Central memory CD4-positive, alpha-beta T cell (primary cell): ENCODE results near the gene HLA-DQA2.
A peak's percentile ranks its signal among the peaks of the same experiment; 100 is the strongest.
"Not testable (repeated sequence)": the region's sequence is repeated elsewhere in the genome, so short reads cannot be mapped to it uniquely, and the experiment has no call there.

Source experiments
- DNase-seq: peaks from one replicate; pipeline ENCODE4 v3.0.0; 2022
- total RNA-seq, 3 experiments: gene quantifications; one replicate each; lab custom pipeline; 2026; lab: John Stamatoyannopoulos, UW

Gene HLA-DQA2
- 0 reads per million in 3 experiments for total RNA-seq

DNA sequence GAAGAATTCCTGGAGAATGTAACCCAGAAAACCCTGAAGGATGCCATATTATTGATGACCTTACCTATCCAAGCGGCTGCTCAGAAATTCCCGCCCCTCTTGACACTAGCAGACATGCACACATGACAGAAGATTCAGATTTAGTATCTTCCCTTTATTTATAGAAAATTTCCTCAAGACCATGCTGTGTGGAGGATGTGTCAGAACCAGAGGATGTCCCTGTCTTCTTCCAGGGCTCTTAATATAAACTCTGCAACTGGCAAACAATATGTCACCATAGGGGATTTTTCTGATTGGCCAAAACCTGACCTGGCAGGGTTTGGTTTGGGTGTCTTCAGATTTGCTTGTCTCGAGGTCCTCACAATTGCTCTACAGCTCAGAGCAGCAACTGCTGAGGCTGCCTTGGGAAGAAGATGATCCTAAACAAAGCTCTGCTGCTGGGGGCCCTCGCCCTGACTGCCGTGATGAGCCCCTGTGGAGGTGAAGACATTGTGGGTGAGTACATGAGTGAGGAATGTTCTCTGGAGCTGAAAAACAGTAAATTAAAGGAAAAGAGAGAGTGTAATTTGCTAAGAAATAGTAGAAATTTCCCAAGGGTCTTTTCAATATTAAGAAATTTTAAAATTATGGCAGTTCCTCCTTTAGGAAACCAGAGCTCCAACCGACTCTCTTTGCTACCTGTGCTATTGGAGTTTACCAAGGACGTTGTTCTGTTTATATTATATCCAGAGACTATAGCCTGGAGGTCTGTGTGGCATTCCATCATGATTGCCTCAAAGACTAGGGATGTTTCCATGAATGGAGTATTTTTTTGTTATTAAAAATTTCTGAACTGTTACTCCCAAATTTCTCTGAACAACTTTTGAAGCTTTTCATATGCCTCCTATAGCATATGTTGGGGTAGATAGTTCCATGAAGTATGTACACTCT lies at the start of gene HLA-DQA2:
Gene HLA-DQA2, plus strand, starts transcription at position 361 of the 930 bp plus-strand sequence. Its CDS starts 53 bp downstream, at position 414.
- no peak for DNase-seq

- DNase-seq, result no peak
These were observed 49.2 kb upstream of the HLA-DQA2 start for GRCh38 chr6:32692019-32692418.

GRCh38 chr6:32697031-32697430 lies 44.2 kb upstream of the HLA-DQA2 start:
- DNase-seq, result no peak

DNA sequence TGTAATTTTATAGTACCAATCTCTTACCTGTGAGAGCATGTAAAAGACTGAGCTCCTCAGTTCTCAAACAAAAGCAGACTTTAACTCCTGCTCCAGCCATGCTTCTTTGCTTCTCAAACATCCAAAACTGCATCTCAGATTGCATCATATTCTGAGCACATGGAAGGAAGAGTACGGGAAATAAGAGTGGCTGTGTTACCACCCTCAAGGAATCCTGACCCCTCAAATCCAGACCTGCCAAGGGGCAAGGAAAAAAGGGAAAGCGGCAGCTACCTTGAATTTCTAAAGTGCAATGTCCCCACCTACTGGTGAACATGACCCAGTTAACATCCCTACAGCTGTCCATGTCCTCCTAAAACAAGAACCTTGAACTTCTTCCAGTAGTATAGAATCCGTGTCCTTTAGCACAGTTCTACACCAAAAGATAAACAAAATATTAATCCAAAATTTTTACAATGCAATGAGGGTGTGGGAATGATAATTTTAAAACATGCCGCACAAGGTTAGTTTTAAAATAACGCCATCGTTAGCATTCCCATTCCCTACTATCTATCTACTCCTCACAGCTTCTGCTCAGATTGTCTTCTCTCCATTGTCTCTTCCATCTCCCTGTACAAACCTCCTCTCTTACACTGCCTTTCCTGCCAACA lies 40.7 kb upstream of the HLA-DQA2 start:
- peak; percentile 25 for DNase-seq

DNA sequence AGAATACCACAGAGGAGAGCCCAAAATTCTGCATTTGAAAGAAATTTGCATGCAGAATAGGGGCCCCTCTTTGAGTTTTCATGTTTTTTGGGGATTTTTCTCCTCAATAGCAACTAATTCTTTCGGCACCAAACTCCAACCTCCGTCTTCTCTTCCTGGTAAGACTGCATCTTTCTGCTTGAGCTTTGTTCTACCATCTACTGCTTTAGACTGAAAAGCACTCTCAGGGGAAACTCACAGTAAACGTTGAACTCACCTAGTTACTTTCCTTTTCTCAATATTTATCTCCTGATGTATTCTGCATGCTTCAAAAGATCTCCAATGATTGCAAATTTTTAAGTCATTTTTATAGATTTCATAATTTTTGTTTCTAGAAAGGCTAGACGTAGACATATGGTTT lies 37.8 kb upstream of the HLA-DQA2 start:
- no peak for DNase-seq

GRCh38 chr6:32705164-32705563 lies 36.0 kb upstream of the HLA-DQA2 start:
- DNase-seq, result not testable (repeated sequence)

- no peak for DNase-seq
These were observed 31.6 kb upstream of the HLA-DQA2 start for GRCh38 chr6:32709625-32710024.

DNA sequence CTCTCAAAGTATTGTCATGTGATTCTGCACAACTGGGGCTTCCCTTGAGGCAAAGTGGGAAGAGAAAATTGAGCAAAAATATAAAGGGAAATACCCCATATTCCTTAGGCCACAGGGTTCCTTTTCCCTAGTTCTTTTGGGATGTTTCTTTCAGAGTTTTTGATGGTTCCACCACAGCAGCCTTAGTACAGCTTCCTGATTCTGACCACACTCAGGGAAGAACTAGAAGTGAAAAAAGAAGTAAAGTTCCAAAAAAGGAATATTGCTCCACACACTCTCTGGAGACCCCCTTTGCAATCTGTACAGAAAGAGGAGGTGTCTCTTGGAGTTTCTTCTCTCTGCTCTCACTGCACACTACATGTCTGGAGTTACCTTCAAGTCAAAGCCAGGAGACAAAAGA lies 27.9 kb upstream of the HLA-DQA2 start:
- DNase-seq, result no peak

GRCh38 chr6:32716396-32716795 lies 24.8 kb upstream of the HLA-DQA2 start:
- DNase-seq, result no peak

GRCh38 chr6:32718879-32719278 lies 22.3 kb upstream of the HLA-DQA2 start:
- no peak for DNase-seq

GRCh38 chr6:32738126-32738525 lies 3.1 kb upstream of the HLA-DQA2 start:
- DNase-seq, result no peak

GRCh38 chr6:32742374-32742773 lies 1.2 kb downstream of the HLA-DQA2 start:
- DNase-seq, result no peak

DNA sequence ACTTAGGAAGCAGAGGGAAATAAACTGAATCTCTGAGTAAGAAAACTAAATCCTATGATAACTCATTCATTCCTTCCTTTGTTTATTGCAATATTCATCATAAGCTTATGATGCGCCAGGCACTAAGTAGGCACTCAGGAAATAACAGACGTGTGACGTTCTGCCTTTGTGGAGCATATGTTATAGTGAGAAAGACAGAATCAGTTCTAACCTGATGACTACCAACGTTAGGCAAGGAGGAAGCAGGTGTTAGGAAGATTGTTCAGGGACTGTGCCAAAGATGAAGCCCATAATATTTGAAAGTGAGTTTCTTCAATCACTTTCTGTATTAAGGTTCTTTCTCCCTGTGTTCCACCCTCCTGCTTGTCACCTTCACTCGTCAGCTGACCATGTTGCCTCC lies 3.6 kb downstream of the HLA-DQA2 start:
- DNase-seq, result no peak

DNA sequence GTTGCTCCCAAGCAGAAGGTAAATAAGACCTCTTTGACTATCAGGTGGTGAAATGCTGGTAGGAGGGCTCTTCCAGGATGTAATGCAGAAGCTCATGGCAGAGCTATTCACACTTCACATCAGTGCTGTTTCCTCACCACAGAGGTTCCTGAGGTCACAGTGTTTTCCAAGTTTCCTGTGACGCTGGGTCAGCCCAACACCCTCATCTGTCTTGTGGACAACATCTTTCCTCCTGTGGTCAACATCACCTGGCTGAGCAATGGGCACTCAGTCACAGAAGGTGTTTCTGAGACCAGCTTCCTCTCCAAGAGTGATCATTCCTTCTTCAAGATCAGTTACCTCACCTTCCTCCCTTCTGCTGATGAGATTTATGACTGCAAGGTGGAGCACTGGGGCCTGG lies 4.5 kb downstream of the HLA-DQA2 start:
- DNase-seq, result not testable (repeated sequence)

DNA sequence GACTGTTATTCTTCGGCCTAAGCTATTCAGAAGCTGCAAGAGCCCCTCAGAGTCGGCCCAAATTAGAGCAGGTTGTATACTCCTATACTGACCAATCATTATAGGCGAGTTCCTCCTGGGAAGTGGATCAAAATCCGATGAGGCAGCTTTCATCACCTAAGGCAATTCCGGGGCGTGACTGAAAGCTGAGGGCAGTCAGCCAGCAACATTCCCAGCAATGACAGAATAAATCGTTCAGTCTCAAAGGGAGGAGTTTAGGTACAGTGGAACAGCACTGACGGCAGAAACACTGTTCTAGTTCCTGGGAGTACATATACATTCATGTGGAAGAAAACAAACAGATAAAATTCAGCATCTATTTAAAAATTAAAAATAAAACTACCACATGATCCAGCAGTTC lies 11.4 kb downstream of the HLA-DQA2 start:
- no peak for DNase-seq

DNA sequence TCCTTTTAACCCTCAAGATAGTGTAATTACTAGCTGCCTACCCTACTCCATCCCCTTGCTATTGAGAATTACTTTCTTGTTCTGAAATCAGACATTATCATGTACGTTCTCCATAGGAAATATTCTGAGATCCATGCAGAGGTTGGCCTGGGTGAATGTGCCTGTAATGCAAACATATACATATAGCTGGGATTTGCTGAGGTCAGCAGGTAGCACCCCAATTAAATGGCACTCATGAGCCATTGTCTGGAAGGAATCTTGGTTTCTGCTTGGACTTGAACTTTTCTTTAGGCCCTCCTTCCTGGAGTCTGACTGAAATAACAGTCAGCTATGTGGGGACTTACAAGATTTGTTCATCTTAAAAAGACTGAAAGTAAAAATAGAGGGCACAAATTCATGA lies 18.5 kb downstream of the HLA-DQA2 start:
- no peak for DNase-seq

- DNase-seq, result no peak
These were observed 19.9 kb downstream of the HLA-DQA2 start for GRCh38 chr6:32761072-32761471.

- DNase-seq, result no peak
These were observed 20.4 kb downstream of the HLA-DQA2 start for GRCh38 chr6:32761548-32761947.

DNA sequence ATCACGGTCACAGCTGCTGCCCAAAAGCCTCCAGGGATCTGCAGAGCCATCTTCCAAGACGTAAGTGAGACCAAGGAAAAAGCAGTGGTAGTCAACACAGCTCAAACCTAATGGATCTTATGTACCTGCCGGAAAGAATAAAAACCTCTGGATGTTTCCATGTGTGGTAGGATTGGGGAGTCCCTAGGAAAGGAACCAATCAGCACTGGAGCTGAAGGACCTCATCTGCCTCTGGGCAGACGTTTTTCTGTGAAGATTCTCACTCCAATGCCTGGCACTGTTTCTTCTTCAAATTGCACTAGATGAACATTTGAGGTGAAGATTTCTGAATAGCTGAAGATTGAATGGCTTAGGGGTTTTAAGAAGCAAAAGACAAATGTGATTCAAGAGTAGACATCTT lies 22.2 kb downstream of the HLA-DQA2 start, which contains the start of gene HLA-DQB2:
Gene HLA-DQB2, minus strand, starts transcription at position 112 of the 400 bp plus-strand sequence. Its CDS starts 62 bp downstream, at position 50.
- peak; percentile 4 for DNase-seq

GRCh38 chr6:32764048-32764447 lies 22.9 kb downstream of the HLA-DQA2 start:
- DNase-seq, result no peak

GRCh38 chr6:32772656-32773055 lies 31.5 kb downstream of the HLA-DQA2 start:
- no peak for DNase-seq

- no peak for DNase-seq
These were observed 33.2 kb downstream of the HLA-DQA2 start for GRCh38 chr6:32774426-32774825.

DNA sequence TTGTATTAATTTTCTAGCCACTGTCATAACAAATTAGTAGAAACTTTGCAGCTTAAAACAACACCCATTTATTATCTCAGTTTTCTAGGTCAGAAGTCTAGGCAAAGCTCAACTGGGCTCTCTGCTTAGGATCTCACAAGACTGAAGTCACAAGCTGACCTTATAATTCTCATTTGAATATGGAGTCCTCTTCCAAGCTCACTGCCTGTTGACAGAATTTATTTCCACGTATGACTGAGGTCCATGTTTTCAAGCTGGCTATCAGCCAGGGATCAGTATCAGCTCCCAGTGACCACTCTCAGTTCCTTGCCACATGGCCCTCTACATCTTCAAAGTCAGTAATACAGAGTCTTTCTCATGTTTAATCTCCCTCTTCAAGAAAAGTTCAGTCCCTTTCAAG lies 33.9 kb downstream of the HLA-DQA2 start:
- DNase-seq, result no peak

GRCh38 chr6:32779036-32779435 lies 37.8 kb downstream of the HLA-DQA2 start:
- no peak for DNase-seq
